ENCODE data around the gene VAT1L.

VAT1L gene

GRCh38 chr16:78007121-78007520, 218.8 kb downstream of the VAT1L start:
- ChIA-PET CTCF (interaction anchor here (0.6 kb wide), 1 partner anchor 545 kb away, joined by 4 read pairs; no protein-coding TSS in a partner anchor), POLR2A (no interaction called here)
- Histone ChIP-seq H3K9me3 (ENCODE audit: control extremely low read depth in 1 of 5, control insufficient read depth in 4 of 5, insufficient read depth in 2 of 5, low read depth in 1 of 5, low read length in 4 of 5) (no peaks in the 10 kb centered on the region), H3K27ac (ENCODE audit: insufficient read depth in 1 of 2, low read depth in 1 of 2, low read length in 2 of 2, poor library complexity in 1 of 2, severe bottlenecking in 2 of 2) (no peak overlapping the region), H3K27me3 (replicated peaks in 2 of 5; ENCODE audit: control insufficient read depth in 4 of 5, insufficient read depth in 5 of 5, low read length in 4 of 5) (peaks cover 0 to 2% (median 0%) of the 10 kb centered on the region in 5 experiments), H3K4me1 (ENCODE audit: control extremely low read depth in 1 of 4, control insufficient read depth in 4 of 4, insufficient read depth in 4 of 4, low read length in 3 of 4) (no peaks in the 10 kb centered on the region), H3K4me3 (ENCODE audit: control insufficient read depth in 1 of 7, extremely low read depth in 1 of 7, insufficient read depth in 4 of 7, low read depth in 2 of 7, low read length in 6 of 7) (no peak overlapping the region), H3K36me3 (ENCODE audit: control insufficient read depth in 4 of 4, insufficient read depth in 4 of 4, low read length in 3 of 4) (no peaks in the 10 kb centered on the region)
- WGBS (ENCODE audit: insufficient coverage) = no CpG with 5 or more reads among the region's 3 CpGs
- DNase-seq = no peak

- no peaks in the 10 kb centered on the region for H3K4me1 ChIP-seq (ENCODE audit: control extremely low read depth in 1 of 4, control insufficient read depth in 4 of 4, insufficient read depth in 4 of 4, low read length in 3 of 4)
- 94% methylated on average over 2 of the region's 5 CpGs for WGBS (ENCODE audit: insufficient coverage)
- no peaks in the 10 kb centered on the region for H3K9me3 ChIP-seq (ENCODE audit: control extremely low read depth in 1 of 5, control insufficient read depth in 4 of 5, insufficient read depth in 2 of 5, low read depth in 1 of 5, low read length in 4 of 5)
- DNase-seq = no peak
- no peak within 1 kb of the TSS for H3K27ac ChIP-seq (ENCODE audit: insufficient read depth in 1 of 2, low read depth in 1 of 2, low read length in 2 of 2, poor library complexity in 1 of 2, severe bottlenecking in 2 of 2)
- no peak within 1 kb of the TSS for H3K4me3 ChIP-seq (ENCODE audit: control insufficient read depth in 1 of 7, extremely low read depth in 1 of 7, insufficient read depth in 4 of 7, low read depth in 2 of 7, low read length in 6 of 7)
- ChIA-PET CTCF (no interaction called here), POLR2A (no interaction called here)
- H3K27me3 ChIP-seq (replicated peaks in 2 of 5; ENCODE audit: control insufficient read depth in 4 of 5, insufficient read depth in 5 of 5, low read length in 4 of 5) = peaks cover 0 to 6% (median 0%) of the 10 kb centered on the region in 5 experiments
- no peaks in the 10 kb centered on the region for H3K36me3 ChIP-seq (ENCODE audit: control insufficient read depth in 4 of 4, insufficient read depth in 4 of 4, low read length in 3 of 4)
Observed at GRCh38 chr16:78022347-78023060, 234.1 kb downstream of the VAT1L start, which contains the start of gene CLEC3A. Gene CLEC3A, plus strand, starts transcription at chr16:78022548. Its CDS starts 79 bp downstream, at chr16:78022627.

GRCh38 chr16:78024159-78024558, 235.8 kb downstream of the VAT1L start:
- 100% methylated on average over 2 of the region's 5 CpGs for WGBS (ENCODE audit: insufficient coverage)

GRCh38 chr16:78025631-78026030, 237.3 kb downstream of the VAT1L start:
- no peaks in the 10 kb centered on the region for H3K4me1 ChIP-seq (ENCODE audit: control extremely low read depth in 1 of 4, control insufficient read depth in 4 of 4, insufficient read depth in 4 of 4, low read length in 3 of 4)
- no CpG with 5 or more reads among the region's 1 CpG for WGBS (ENCODE audit: insufficient coverage)
- CTCF ChIA-PET = no interaction called here
- H3K4me3 ChIP-seq (ENCODE audit: control insufficient read depth in 1 of 7, extremely low read depth in 1 of 7, insufficient read depth in 4 of 7, low read depth in 2 of 7, low read length in 6 of 7) = no peak overlapping the region
- H3K36me3 ChIP-seq (ENCODE audit: control insufficient read depth in 4 of 4, insufficient read depth in 4 of 4, low read length in 3 of 4) = no peaks in the 10 kb centered on the region
- H3K27ac ChIP-seq (ENCODE audit: insufficient read depth in 1 of 2, low read depth in 1 of 2, low read length in 2 of 2, poor library complexity in 1 of 2, severe bottlenecking in 2 of 2) = no peak overlapping the region
- POLR2A ChIA-PET = no interaction called here
- DNase-seq = no peak
- no peaks in the 10 kb centered on the region for H3K9me3 ChIP-seq (ENCODE audit: control extremely low read depth in 1 of 5, control insufficient read depth in 4 of 5, insufficient read depth in 2 of 5, low read depth in 1 of 5, low read length in 4 of 5)
- peaks cover 0 to 9% (median 0%) of the 10 kb centered on the region in 5 experiments for H3K27me3 ChIP-seq (replicated peaks in 2 of 5; ENCODE audit: control insufficient read depth in 4 of 5, insufficient read depth in 5 of 5, low read length in 4 of 5)

More at GRCh38 chr16:78024159-78024558, 235.8 kb downstream of the VAT1L start:
- Histone ChIP-seq H3K27me3 (replicated peaks in 2 of 5; ENCODE audit: control insufficient read depth in 4 of 5, insufficient read depth in 5 of 5, low read length in 4 of 5) (peaks cover 0 to 9% (median 0%) of the 10 kb centered on the region in 5 experiments), H3K4me3 (ENCODE audit: control insufficient read depth in 1 of 7, extremely low read depth in 1 of 7, insufficient read depth in 4 of 7, low read depth in 2 of 7, low read length in 6 of 7) (no peak overlapping the region), H3K36me3 (ENCODE audit: control insufficient read depth in 4 of 4, insufficient read depth in 4 of 4, low read length in 3 of 4) (no peaks in the 10 kb centered on the region), H3K9me3 (ENCODE audit: control extremely low read depth in 1 of 5, control insufficient read depth in 4 of 5, insufficient read depth in 2 of 5, low read depth in 1 of 5, low read length in 4 of 5) (no peaks in the 10 kb centered on the region), H3K27ac (ENCODE audit: insufficient read depth in 1 of 2, low read depth in 1 of 2, low read length in 2 of 2, poor library complexity in 1 of 2, severe bottlenecking in 2 of 2) (no peak overlapping the region), H3K4me1 (ENCODE audit: control extremely low read depth in 1 of 4, control insufficient read depth in 4 of 4, insufficient read depth in 4 of 4, low read length in 3 of 4) (no peaks in the 10 kb centered on the region)
- ChIA-PET CTCF (no interaction called here), POLR2A (no interaction called here)
- DNase-seq = no peak

DNA sequence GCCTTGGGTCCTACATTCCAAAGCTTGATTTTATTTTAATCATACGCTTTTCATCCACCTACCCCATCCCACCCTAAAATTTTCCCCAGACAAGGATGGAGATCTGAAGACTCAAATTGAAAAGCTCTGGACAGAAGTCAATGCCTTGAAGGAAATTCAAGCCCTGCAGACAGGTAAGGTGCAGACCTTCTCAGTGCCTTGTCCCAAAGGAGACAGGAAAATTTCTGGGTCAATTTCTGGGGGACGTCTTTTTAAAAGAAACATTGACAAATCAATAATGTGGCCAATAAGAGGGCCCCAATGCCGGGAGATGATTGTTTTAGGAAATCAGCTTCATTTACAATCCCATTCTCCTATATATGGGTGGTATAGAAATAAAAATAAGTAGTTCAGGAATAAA, 239.7 kb downstream of the VAT1L start:
- Histone ChIP-seq H3K9me3 (ENCODE audit: control extremely low read depth in 1 of 5, control insufficient read depth in 4 of 5, insufficient read depth in 2 of 5, low read depth in 1 of 5, low read length in 4 of 5) (no peaks in the 10 kb centered on the region), H3K4me1 (ENCODE audit: control extremely low read depth in 1 of 4, control insufficient read depth in 4 of 4, insufficient read depth in 4 of 4, low read length in 3 of 4) (no peaks in the 10 kb centered on the region), H3K27ac (ENCODE audit: insufficient read depth in 1 of 2, low read depth in 1 of 2, low read length in 2 of 2, poor library complexity in 1 of 2, severe bottlenecking in 2 of 2) (no peak overlapping the region), H3K4me3 (ENCODE audit: control insufficient read depth in 1 of 7, extremely low read depth in 1 of 7, insufficient read depth in 4 of 7, low read depth in 2 of 7, low read length in 6 of 7) (no peak overlapping the region), H3K27me3 (replicated peaks in 2 of 5; ENCODE audit: control insufficient read depth in 4 of 5, insufficient read depth in 5 of 5, low read length in 4 of 5) (peaks cover 0 to 5% (median 0%) of the 10 kb centered on the region in 5 experiments), H3K36me3 (ENCODE audit: control insufficient read depth in 4 of 4, insufficient read depth in 4 of 4, low read length in 3 of 4) (no peaks in the 10 kb centered on the region)
- POLR2A ChIA-PET = no interaction called here
- CTCF ChIA-PET = no interaction called here
- DNase-seq = no peak
- 100% methylated on average over 1 of the region's 3 CpGs for WGBS (ENCODE audit: insufficient coverage)
